GM18498 (cell line): ENCODE measurements around the gene DTD1.
"Not testable (repeated sequence)": the region's sequence is repeated elsewhere in the genome, so short reads cannot be mapped to it uniquely, and the experiment has no call there.

Source experiments
- ATAC-seq: cut with Tn5 transposase; IDR thresholded peaks from one replicate; pipeline ENCODE4 v1.9.1; 2021; ENCODE audit warnings: mild to moderate bottlenecking, moderate library complexity; ENCODE audit not compliant: unreplicated experiment

Gene DTD1

DNA sequence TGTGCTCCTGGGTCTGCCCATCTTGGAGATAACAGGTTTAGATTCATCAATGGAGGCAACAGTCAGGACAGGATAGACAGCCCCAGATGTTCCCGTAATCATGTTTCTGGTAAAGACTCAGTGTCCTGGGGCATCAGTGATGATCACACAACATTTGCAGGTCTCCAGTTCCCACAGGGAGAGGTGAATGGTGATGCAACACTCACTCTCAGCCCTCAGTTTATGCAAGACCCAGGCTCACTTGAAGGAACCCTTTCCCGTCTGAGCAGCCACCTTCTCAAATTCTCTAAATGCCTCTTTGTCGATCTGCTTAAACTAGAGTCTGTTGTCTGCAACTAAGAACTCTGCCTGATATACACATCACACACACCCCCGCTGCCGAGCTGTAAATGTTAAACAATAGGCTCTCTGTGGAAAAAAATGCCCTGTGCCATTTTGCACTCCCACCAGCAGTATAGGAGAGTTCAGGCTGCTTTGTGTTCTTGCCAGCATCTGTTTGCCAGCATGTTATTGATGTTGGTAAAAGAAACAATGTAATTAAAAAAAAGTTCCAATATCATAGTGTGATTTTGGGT lies 195.6 kb downstream of the DTD1 start:
- no peak for ATAC-seq

GRCh38 chr20:18787046-18787445 lies 199.2 kb downstream of the DTD1 start:
- ATAC-seq, result not testable (repeated sequence)

- ATAC-seq, result no peak
Measured at GRCh38 chr20:18788021-18788420, 200.2 kb downstream of the DTD1 start.

- ATAC-seq, result no peak
Measured at GRCh38 chr20:18790787-18791186, 202.9 kb downstream of the DTD1 start.

- ATAC-seq, result peak; percentile 98
Measured at GRCh38 chr20:18793625-18794427, 206.0 kb downstream of the DTD1 start.

DNA sequence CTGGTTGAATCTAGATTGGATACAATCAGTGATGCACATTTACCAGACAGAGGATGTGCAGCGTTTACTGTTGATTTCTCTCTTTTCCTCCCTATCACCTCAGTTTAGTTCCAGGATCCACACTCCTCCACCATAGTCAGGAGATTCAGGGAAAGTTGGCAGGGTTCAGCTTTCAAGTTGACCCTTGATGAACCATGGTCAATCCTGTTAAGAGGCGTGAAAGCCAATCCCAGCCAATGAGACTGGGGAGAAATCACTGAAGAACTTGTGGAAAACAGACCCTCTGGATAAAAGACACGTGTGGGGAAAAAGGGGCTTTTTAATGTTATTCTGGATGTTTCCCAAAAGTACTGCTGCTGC lies 206.6 kb downstream of the DTD1 start:
- ATAC-seq, result no peak

DNA sequence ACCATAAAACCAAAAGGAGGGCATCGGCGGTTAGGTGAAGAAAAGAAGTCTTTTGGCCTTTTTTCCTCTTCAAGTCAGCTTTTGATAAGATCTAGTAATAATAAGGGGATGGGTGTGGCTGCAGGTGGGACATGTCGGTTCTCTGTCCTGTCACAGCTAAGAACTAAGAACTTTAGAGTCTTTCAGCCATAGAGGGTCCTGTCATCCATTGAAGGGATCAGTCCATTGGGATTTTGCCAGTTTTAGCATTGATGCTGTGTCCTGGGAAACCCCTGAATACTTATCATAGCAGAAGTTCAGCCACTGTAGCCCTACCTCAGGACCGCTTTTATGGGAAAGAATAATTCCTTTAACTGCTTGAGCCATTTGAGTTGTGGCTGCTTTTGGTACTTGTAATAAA lies 207.5 kb downstream of the DTD1 start:
- ATAC-seq, result no peak

- no peak for ATAC-seq
Measured at GRCh38 chr20:18796282-18796833, 208.5 kb downstream of the DTD1 start.

DNA sequence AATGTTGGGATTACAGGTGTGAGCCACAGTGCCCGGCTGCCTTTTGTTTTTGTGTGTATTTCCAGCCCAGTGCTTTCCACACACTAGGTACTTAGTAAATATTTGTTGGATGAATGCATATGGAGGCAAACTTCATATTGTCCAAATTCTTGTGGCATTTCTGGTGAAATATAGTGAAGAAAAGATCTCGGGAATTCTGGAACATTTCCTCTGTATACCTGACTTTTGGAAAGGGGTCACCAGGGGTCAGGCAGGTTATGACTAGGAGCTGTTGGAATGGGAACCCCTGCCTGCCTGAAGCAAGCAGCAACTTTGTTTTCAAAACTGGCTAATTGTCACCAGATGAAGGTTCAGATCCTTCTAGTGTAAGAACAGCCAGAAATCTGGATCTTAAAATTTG lies 213.7 kb downstream of the DTD1 start:
- no peak for ATAC-seq

GRCh38 chr20:18802012-18802634 lies 214.3 kb downstream of the DTD1 start:
- no peak for ATAC-seq

- no peak for ATAC-seq
Measured at GRCh38 chr20:18805881-18806280, 218.0 kb downstream of the DTD1 start.

DNA sequence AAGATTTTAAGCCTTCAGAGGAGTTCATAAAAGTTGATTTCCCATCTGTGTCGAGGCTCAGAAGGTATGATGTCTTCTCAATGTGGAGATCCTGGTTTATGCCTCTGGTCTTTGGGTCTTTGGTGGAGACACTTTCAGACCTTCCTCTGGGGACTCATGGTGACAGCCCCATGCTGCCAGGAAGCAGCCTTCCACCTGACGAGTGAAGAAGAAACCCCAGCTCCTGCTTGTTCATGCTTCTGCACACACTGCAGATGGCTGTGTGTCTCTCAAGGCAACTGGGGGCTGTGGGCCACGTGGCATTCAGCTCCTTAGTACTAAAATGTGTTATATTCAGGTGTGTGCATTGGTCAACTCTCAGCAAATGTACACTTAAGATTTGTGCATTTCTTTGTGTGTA lies 220.9 kb downstream of the DTD1 start:
- ATAC-seq, result no peak

- no peak for ATAC-seq
Measured at GRCh38 chr20:18811186-18811585, 223.3 kb downstream of the DTD1 start.

DNA sequence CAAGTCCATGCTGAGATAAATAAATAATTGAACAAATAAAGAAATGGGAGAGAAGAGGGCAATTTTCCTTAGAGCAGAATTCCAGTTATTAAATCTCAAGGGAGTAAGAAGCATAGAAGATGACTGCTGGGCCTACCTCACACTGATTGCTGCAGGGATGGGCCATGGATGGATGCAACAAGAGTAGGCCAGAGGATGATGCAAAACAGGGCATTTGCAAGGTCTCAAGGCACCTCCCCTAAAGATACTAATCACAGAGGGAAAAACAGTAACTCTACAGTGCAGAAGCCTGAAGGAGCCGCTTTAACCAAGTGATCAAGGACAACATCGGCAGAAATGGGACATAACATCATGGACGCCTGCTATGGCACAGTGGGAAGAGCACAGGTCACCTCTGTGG lies 224.1 kb downstream of the DTD1 start:
- ATAC-seq, result no peak

DNA sequence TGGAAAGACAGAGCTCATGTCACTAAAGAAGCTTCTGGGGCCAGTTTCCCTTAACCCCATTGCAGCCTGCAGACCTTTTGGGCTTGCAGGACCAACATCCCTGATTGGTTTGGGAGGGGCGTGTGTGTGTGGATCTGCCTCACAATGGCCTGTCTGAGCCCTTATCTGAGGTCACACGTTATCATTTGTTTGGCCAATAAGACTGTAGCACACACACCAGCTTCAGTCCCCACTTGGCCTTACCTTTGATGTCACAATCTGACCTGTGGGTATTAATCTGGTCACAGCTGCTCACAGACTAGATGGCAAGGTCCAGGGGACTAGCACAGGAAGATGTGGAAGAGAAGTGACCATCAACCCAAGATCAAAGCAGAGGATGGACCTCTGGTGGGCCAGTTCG lies 225.6 kb downstream of the DTD1 start, which contains the start of gene SCP2D1:
Gene SCP2D1 (plus strand): TSS at position 301 of the 400 bp plus-strand sequence. CDS start 33 bp downstream, at position 334.
- no peak for ATAC-seq

DNA sequence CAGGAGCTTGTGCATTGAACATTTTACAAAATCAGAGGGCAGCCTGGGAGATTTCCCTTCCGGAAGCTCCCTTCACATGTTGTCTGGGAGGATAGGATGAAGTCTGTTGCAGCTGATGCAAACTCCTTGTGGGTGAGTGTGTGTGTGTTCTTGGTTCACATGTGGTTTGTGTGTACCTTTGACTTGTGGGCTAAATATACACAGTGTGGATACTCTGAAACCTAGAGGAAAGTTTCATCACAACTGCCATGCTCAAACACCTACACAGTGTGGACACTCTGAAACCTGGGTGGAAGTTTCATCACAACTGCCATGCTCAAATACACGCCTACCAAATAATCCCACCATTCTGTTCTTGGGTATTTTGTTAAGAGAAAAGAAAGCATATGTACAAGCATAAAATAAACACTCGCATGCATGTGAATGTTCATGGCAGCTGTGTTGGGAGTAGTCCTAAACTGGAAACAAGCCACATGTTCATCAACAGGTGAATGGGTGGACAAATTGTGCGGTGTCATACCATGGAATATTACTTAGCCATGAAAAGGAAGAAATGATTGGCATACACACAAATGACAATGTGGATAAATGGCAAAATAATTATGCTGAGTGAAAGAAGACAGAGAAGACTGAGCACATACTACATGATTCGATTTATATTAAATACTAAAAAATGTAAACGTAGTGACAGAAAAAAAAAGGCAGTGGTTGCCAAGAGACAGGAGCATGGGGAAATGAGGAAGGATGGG lies 227.5 kb downstream of the DTD1 start:
- ATAC-seq, result no peak
